AG10803 (cell line): ENCODE data around the gene FAM120B.

Source experiments
- DNase-seq: peaks from one replicate; pipeline ENCODE4 v3.0.0; 2010; ENCODE audit warnings: low read depth
- H3K4me3 ChIP-seq: 2 replicates; pipeline ENCODE4 v1.5.1; 2011; ENCODE audit warnings: mild to moderate bottlenecking, low read length, control low read depth
- TF ChIP-seq, protein P1 (sequence below): conservative IDR thresholded peaks from 2 replicates; pipeline ENCODE4 v1.5.1; 2011; ENCODE audit warnings: mild to moderate bottlenecking, low read length, control low read depth, inconsistent platforms

Gene FAM120B

DNA sequence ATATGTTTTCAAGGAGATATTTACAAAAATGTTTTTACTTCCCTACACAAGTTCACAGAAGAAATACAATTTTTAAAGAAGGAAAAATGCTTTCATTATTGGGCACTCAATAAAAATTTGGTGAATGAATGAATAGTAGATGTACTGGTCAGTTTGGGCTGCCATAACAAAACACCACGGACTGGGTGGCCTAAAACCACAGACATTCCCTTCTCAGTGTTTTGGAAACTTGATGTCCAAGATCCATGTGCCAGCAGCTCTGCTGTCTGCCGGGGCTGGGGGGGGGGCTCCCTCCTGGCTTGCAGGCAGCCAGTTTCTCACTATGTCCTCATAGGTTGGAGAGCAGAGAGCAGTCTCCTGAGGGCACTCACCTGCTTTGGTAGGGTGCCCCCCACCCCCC, 62.0 kb downstream of the FAM120B start:
- DNase-seq, result no peak
- no peak overlapping the region for H3K4me3 ChIP-seq
- TF ChIP-seq, protein P1, sequence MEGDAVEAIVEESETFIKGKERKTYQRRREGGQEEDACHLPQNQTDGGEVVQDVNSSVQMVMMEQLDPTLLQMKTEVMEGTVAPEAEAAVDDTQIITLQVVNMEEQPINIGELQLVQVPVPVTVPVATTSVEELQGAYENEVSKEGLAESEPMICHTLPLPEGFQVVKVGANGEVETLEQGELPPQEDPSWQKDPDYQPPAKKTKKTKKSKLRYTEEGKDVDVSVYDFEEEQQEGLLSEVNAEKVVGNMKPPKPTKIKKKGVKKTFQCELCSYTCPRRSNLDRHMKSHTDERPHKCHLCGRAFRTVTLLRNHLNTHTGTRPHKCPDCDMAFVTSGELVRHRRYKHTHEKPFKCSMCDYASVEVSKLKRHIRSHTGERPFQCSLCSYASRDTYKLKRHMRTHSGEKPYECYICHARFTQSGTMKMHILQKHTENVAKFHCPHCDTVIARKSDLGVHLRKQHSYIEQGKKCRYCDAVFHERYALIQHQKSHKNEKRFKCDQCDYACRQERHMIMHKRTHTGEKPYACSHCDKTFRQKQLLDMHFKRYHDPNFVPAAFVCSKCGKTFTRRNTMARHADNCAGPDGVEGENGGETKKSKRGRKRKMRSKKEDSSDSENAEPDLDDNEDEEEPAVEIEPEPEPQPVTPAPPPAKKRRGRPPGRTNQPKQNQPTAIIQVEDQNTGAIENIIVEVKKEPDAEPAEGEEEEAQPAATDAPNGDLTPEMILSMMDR, result no peak

DNA sequence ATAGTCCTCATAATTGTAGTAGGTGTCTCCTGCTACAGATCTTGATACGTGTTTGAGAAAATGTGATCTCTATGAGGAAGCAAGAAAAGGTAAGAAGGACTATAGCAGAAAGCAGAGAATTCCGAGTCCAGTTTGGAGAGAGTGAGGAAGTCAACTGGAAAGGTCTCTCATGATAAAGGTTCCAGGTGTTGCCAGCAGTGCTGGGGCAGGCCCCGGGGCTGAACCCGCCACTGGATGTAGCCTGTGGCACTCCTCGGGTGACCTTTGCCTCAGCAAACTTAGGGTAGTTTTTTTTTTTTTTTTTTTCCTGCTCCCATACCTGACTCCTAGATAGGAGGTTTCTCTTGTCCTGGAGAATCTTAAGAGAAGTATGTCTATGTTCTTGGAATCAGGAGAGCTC, 62.8 kb downstream of the FAM120B start:
- TF ChIP-seq, protein P1, result no peak
- DNase-seq, result no peak

DNA sequence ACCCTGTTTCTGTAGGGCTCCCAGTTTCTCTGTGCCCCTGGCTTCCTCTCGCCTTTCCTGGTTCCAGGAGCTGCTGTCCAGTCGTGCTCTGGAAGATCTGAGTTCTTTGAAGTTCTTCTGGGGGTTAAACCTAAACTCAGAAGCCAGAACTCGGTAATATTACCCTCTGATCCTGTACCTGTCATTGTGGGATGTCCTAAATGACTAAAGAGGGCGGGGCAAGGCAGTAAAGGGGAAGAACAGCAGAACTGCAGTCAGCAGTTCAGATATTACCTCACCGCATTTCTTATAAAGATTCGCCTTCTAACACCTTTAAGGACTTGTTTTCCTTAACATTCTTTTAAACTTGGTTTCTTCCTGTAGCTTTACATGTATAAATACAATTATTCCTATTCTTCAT, 63.9 kb downstream of the FAM120B start:
- TF ChIP-seq, protein P1, result no peak
- no peak overlapping the region for H3K4me3 ChIP-seq
- no peak for DNase-seq

More for the DNA sequence above, 62.8 kb downstream of the FAM120B start:
- no peak overlapping the region for H3K4me3 ChIP-seq

DNA sequence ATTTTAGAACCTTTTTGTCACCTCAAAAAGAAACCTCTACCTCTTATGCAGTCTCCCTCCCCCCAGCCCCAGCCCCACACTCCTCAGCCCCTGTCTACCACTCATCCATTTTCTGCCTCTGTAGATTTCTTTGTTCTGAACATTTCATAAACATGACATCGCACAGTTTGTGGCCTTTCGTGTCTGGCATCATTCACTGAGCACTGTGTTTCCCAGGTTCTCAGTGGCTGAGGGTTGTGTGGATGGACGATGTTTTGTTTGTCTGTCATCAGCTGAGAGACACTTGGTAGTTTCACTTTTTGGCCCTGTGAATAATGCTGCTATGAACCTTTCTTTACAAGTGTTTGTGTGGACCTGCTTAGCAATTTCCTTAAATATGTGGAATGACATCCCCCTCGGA, 64.5 kb downstream of the FAM120B start:
- TF ChIP-seq, protein P1, result no peak
- no peak overlapping the region for H3K4me3 ChIP-seq
- DNase-seq, result peak; percentile 20

DNA sequence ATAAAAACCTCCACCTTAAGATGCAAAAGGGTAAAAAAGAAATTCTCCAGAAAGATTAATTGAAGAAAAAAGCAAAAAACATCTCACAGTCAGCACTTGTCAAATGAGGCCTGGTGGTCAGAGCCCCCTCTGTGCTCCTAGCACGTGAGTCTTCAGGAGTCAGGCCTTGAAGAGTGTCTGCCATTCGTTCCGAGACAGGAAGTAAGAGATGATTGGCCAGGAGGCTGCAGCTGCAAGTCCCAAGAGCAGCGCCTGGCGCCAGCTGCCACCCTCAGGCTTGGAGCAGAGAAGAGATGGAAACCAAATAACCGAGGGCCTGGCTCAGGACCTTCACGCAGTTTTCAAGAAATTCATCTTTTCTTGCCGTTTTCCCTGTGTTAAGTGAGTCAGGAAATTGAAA, 65.0 kb downstream of the FAM120B start:
- TF ChIP-seq, protein P1, result no peak
- H3K4me3 ChIP-seq, result no peak overlapping the region
- DNase-seq, result no peak

DNA sequence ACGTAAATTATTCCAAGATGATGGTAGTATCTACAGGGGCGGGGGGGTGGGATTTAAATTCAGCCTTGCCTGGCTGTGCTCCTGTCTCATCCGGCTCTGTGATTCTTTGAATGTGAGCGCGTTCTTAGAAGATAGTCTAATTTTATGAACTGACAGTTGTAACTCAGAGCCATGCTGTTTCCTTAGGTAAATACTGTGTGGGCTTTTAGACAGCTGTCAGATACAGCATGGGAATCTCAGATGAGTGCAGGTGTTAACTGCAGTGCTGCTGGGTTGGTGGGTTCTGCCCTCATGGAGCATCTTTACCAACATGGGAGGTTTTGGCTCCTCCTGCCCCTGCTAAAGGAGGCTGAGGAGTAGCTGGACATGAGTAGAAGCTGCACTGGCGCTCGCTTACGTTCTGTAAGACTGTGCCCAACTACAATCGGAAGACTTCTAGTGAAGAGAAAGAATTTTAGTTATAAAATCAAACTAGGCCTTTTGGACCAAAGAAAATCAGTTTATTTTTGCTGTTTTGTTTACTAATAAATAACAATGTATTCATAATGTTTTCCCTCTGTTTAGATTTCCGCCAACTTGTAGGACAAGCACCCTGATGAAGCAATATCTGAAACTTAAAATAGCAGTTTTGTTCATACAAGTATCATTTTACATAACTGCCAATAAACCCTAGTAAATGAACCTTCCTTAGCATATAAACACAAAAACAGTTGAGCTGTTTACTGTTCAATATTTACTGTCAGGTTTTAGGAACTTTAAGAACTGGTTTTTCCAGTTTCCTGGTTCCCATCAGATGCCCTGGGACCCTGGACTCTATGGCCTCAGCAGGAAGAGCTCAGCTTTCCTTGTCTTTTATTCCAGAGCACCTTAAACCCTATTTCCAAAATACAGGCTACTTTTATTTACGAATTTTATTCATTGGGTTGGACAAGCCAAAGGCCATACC, 66.1 kb downstream of the FAM120B start:
- DNase-seq, result no peak
- H3K4me3 ChIP-seq, result no peak overlapping the region
- TF ChIP-seq, protein P1, result no peak
